GM12865 (cell line): ENCODE results near the gene EXOG.

Experiments used
- DNase-seq: peaks from one replicate; pipeline ENCODE4 v3.0.0; 2010; ENCODE audit warnings: low read depth
- H3K4me3 ChIP-seq: 2 replicates; pipeline ENCODE4 v1.5.1; 2011; ENCODE audit warnings: mild to moderate bottlenecking, low read depth, low read length, control low read depth
- TF ChIP-seq, protein P1 (sequence below): IDR thresholded peaks from 2 replicates; pipeline ENCODE4 v1.5.1; 2011; ENCODE audit warnings: low read length, control low read depth, low read depth, inconsistent platforms; ENCODE audit not compliant: insufficient read depth; ENCODE audit errors: missing control alignments

The EXOG gene

DNA sequence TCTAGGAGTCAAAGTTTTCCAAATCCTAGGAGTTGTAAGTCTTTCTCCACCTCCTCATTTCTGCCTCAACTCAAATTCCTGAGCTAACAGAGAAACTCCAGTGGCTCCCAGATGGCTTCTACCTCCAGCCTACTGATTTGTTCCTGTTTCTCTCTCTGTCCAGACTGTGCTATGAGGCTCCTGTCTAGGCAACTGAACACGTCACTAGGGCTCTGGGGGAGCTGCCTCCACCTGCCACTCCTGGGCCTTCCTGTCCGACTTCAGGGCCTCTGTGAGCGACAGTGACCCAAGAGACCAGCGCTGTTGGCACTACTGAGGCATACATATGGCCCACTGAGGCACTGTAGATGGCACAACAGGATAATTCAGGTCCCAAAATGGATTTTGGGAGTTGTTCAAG, 71.4 kb downstream of the EXOG start:
- TF ChIP-seq, protein P1, sequence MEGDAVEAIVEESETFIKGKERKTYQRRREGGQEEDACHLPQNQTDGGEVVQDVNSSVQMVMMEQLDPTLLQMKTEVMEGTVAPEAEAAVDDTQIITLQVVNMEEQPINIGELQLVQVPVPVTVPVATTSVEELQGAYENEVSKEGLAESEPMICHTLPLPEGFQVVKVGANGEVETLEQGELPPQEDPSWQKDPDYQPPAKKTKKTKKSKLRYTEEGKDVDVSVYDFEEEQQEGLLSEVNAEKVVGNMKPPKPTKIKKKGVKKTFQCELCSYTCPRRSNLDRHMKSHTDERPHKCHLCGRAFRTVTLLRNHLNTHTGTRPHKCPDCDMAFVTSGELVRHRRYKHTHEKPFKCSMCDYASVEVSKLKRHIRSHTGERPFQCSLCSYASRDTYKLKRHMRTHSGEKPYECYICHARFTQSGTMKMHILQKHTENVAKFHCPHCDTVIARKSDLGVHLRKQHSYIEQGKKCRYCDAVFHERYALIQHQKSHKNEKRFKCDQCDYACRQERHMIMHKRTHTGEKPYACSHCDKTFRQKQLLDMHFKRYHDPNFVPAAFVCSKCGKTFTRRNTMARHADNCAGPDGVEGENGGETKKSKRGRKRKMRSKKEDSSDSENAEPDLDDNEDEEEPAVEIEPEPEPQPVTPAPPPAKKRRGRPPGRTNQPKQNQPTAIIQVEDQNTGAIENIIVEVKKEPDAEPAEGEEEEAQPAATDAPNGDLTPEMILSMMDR, result no peak
- H3K4me3 ChIP-seq, result no peak overlapping the region
- no peak for DNase-seq

DNA sequence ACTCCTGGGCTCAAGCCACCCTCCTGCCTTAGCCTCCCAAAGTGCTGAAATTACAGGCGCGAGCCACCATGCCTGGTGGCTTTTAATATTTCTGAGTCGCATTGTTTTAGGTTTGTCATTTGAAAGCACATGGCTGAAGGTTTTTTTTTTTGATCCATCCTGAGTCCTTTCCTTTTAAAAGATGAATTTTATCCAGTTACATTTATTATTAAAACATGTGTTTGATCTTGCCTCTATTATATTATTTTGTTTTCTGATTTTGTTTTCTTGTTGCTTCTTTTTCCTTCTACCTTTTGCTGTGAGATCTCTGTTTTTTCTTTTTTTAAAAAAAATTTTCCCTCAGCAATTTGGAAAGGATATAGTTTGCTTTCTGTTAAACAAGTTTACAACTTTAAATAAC, 77.0 kb downstream of the EXOG start:
- TF ChIP-seq, protein P1, result no peak
- DNase-seq, result no peak
- no peak overlapping the region for H3K4me3 ChIP-seq

DNA sequence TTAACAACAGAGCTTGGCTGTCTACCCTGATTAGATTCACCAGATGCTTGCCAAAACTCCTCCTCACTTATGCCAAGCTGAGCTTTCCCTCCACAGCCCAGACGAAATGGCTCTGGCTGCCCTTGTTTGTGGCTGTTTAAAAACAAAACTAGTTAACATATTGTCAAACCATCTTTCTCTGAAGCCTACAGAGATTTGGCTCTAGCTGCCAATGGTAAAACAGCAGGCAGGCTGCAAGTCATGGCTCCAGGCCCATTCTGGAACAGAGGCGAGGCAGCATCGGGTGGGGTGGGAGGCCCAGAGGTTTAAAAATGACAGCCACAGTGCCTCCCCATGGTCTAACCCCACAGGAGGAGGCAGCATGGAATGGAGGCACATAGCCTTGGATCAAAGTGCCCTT, 77.4 kb downstream of the EXOG start:
- H3K4me3 ChIP-seq, result no peak overlapping the region
- TF ChIP-seq, protein P1, result no peak
- DNase-seq, result no peak

DNA sequence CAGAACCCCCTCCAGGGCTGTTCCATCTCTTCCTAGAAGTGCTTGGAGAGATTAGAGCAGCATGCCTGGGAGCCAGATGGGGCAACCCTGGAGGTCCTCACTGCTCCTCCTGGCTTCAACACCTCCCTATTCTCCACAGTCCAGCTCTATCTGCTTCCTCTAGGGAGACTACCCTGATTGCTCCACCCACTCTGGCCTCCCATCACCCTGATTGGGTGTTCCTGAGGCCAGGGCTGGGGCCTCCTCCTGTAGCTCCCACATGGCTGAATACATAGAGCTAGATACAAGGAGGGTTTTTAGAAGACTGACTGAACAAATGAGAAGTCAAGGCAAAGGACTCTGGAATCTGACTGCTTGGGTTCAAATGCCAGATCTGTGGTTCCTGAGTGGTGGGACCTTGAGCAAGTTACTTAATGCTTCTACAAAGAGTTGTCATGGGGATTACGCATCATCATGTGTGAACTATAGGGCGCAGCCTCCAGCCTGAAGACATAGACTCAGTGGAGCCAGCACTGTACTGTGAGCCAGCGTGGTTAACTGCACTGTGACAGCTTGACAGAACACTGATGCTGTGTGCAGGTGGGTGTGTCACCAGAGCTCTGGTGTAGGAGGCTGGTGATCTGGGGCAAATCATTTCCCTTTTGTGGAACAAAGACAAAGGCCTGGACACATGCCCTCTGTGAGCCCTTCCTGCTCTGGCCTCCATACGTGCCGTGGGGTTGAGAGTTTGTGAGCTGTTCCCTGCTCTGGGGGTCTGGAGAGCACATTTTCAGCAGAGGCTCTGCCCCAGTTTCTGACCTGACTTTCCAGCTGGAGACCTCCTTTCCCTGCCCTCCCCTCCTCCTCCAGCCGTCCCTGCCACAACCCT, 78.5 kb downstream of the EXOG start:
- H3K4me3 ChIP-seq, result no peak overlapping the region
- DNase-seq, result no peak
- TF ChIP-seq, protein P1, result no peak

DNA sequence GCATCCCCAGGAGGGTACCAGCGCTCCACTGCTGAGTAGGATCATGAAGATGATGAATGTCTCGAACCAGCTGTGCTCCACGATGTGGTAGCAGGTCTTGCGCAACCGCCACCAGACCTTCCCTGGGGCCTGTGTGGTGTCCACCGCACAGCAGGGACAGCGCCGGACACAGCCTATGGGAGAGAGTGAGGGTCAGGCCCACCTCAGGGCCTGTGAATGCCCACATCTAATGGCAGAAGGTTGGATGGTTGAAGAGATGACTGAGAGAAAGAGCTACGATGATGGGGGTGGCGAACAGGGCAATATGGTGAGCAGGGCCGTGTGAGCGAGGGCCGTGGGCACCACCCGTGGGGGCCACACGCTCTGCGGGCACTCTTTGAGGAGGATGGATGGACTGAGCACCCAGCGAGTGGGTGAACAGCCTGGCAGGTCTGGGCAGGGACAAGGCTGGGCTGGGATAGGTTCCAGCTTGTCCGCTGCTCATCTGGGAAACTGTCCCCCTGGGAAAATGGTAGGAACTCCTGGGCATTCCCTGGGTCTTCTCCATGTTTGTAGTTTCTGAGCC, 79.2 kb downstream of the EXOG start:
- DNase-seq, result no peak
- TF ChIP-seq, protein P1, result no peak
- H3K4me3 ChIP-seq, result no peak overlapping the region
